HFF-Myc (cell line): ENCODE results near the gene CERK.

Experiments
- DNase-seq: peaks from one replicate; pipeline ENCODE4 v3.0.0-alpha.2; 2011; ENCODE audit warnings: low read depth; ENCODE audit errors: extremely low read depth
- H3K4me3 ChIP-seq: replicated peaks from 2 replicates; pipeline ENCODE4 v1.5.1; 2011; ENCODE audit warnings: low read depth, mild to moderate bottlenecking, control low read depth, low read length
- TF ChIP-seq, protein P1 (sequence below): IDR thresholded peaks from 2 replicates; pipeline ENCODE4 v1.5.1; 2012; ENCODE audit warnings: mild to moderate bottlenecking, low read depth, low read length, control low read depth; ENCODE audit errors: missing control alignments

Gene CERK

DNA sequence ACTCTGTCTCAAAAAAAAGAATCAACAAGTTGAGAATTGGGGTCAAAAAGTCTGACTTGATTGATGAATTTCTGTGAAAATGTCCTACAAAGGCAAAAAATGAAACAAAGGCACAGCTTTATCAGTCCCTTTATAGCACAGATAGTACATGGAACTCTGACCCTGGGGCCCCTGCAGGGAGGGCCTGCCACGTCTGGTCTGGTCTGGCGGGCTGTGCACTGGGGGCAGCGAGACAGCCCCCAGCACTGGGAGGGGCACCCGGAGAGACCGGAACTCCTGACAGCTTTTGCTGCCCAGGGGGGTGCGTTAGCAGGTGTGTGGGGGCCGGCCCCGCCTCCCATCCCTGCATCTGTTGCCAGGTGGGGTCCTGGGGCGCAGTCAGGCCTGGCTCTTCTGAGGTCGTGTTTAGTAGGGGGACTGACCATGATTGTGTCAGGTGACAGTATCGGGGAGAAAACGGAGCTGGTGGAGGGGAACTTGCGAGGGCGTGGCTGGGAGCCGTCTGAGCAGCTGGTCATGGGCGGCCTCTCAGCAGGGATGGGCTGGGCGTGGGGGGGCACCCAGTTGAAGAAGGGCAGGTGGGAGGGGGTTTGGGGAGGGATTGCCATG, 66.1 kb downstream of the CERK start:
- no peak for DNase-seq
- TF ChIP-seq, protein P1, sequence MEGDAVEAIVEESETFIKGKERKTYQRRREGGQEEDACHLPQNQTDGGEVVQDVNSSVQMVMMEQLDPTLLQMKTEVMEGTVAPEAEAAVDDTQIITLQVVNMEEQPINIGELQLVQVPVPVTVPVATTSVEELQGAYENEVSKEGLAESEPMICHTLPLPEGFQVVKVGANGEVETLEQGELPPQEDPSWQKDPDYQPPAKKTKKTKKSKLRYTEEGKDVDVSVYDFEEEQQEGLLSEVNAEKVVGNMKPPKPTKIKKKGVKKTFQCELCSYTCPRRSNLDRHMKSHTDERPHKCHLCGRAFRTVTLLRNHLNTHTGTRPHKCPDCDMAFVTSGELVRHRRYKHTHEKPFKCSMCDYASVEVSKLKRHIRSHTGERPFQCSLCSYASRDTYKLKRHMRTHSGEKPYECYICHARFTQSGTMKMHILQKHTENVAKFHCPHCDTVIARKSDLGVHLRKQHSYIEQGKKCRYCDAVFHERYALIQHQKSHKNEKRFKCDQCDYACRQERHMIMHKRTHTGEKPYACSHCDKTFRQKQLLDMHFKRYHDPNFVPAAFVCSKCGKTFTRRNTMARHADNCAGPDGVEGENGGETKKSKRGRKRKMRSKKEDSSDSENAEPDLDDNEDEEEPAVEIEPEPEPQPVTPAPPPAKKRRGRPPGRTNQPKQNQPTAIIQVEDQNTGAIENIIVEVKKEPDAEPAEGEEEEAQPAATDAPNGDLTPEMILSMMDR = no peak
- no peak overlapping the region for H3K4me3 ChIP-seq

DNA sequence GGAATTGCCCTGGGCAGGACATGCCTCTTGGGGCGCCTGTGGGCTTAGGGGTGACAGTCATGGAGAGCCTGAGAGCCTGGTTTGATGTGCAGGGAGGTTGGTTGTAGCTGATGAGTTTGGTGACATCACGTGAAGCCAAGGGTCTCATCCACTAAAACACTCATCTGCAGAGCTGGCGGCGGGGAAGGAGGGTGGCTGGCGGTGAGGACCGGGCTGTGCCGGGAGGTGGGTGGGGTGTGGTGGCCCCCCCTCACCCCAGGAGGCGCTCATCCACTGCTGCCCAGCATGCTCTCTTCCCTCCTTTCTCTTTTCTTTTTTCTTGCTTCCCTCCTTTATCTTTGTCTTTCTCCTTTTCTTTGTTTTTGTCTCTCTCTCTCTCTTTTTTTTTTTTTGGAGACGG, 68.9 kb downstream of the CERK start:
- H3K4me3 ChIP-seq = no peak overlapping the region
- TF ChIP-seq, protein P1 = no peak
- no peak for DNase-seq

DNA sequence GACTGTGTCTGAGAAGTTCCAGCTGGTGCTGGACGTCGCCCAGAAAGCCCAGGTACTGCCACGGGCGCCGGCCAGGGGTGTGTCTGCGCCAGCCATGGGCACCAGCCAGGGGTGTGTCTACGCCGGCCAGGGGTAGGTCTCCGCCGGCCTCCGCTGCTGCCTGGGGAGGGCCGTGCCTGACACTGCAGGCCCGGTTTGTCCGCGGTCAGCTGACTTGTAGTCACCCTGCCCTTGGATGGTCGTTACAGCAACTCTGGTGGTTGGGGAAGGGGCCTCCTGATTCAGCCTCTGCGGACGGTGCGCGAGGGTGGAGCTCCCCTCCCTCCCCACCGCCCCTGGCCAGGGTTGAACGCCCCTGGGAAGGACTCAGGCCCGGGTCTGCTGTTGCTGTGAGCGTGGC, 69.9 kb downstream of the CERK start:
- DNase-seq = no peak
- H3K4me3 ChIP-seq = no peak overlapping the region
- TF ChIP-seq, protein P1 = no peak

DNA sequence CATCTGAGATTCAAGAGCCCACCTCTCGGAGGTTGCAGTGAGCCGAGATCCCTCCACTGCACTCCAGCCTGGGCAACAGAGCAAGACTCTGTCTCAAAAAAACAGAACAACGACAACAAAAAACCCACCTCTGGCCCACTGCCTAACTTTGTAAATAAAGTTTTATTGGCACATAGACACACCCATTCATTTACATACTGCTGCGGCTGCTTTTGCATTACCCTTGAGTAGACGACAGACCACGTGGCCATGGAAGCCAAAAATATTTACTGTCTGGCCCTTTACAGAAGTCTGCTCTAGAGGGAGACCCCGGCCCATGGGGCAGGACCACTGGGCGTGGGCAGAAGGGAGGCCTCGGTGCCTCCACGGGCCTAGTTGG, 70.8 kb downstream of the CERK start:
- no peak overlapping the region for H3K4me3 ChIP-seq
- TF ChIP-seq, protein P1 = no peak
- DNase-seq = no peak

DNA sequence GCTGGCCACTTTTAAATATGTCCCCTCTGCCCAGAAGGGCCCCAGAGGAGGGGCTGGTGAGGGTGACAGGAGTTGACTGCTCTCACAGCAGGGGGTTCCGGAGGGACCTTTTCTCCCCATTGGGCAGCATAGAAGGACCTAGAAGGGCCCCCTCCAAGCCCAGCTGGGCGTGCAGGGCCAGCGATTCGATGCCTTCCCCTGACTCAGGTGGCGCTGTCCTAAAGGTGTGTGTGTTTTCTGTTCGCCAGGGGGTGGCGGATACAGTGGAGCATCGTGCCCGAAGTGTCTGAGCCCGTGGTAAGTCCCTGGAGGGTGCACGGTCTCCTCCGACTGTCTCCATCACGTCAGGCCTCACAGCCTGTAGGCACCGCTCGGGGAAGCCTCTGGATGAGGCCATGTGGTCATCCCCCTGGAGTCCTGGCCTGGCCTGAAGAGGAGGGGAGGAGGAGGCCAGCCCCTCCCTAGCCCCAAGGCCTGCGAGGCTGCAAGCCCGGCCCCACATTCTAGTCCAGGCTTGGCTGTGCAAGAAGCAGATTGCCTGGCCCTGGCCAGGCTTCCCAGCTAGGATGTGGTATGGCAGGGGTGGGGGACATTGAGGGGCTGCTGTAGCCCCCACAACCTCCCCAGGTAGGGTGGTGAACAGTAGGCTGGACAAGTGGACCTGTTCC, 71.3 kb downstream of the CERK start:
- TF ChIP-seq, protein P1 = no peak
- no peak for DNase-seq

DNA sequence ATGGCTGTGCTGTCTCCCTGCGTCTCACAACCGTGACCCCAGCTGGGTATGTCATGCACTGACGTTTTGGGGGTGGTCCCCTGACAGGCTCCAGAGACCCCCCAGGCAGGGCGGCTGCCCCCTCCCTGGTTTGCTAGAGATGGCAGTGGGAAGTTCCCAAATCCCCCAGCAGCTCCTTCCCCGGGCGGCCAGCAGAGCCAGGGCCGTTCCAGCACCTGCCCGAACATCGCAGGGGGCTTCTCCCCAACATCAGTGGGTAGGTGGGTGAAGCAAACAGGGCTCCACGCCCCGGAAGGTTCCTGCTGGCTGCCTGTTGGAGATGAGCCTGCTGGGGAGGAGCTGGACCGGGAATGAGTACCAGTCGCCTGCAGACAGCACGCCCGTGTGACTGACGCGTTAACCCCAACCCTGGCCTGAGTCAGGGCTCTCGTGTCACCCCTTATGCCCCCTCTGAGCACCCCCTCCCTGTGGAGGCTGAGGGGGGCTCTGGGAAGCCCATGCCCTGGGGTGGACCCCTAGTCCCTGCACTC, 72.2 kb downstream of the CERK start:
- H3K4me3 ChIP-seq = no peak overlapping the region
- no peak for DNase-seq
- TF ChIP-seq, protein P1 = no peak

More for the DNA sequence above, 71.3 kb downstream of the CERK start:
- no peak overlapping the region for H3K4me3 ChIP-seq
